ENCODE data around the gene SLC35B4. TPM values are rescaled to one million over a fixed set of nuclear protein-coding genes. Genes with fewer than 3 reads are reported as not detected.

Gene SLC35B4
- total and polyA plus RNA-seq, 4 donors = 3.6 to 25.7 (median 10.5) TPM

GRCh38 chr7:134245253-134245652 lies 71.5 kb downstream of the SLC35B4 start:
- no peak overlapping the region for H3K27ac ChIP-seq (ENCODE audit: low read depth in 1 of 2, low read length in 1 of 2)
- H3K4me1 ChIP-seq (ENCODE audit: control insufficient read depth in 5 of 5, insufficient read depth in 5 of 5, low read length in 5 of 5) = no peaks in the 10 kb centered on the region
- no peaks in the 10 kb centered on the region for H3K9me3 ChIP-seq (ENCODE audit: control insufficient read depth in 4 of 4, insufficient read depth in 3 of 4, low read length in 3 of 4)
- H3K4me3 ChIP-seq = no peak overlapping the region
- H3K36me3 ChIP-seq (ENCODE audit: control insufficient read depth in 4 of 4, insufficient read depth in 4 of 4, low read length in 4 of 4) = no peaks in the 10 kb centered on the region
- H3K27me3 ChIP-seq (ENCODE audit: control insufficient read depth in 3 of 3, insufficient read depth in 3 of 3, low read length in 2 of 3) = no peaks in the 10 kb centered on the region
- DNase-seq (no peak), ATAC-seq (ENCODE audit: insufficient read depth, low FRiP score) (no peak)
- no peak overlapping the region for H3K9ac ChIP-seq (ENCODE audit: insufficient read depth in 1 of 2, low read length in 2 of 2)
- no peak for TF ChIP-seq CTCF (IDR thresholded peaks at IDR 0.05; ENCODE audit: control extremely low read depth, extremely low read depth)
- 92 to 93% methylated on average over 2 of the region's 2 CpGs for WGBS, 2 donors

Other genes starting within 250 kb of the SLC35B4 start
- gene LRGUK, start 189.6 kb downstream of the SLC35B4 start, total RNA-seq = 10 to 100 TPM in 1 of 2 donors, 1 to 10 TPM in 1; 4.4 to 10.4 TPM
- gene LRGUK, start 189.6 kb downstream of the SLC35B4 start, polyA plus RNA-seq = under 1 TPM; 0.55 to 0.57 TPM
- gene AKR1B1, start 142.2 kb upstream of the SLC35B4 start, total RNA-seq = 10 to 100 TPM; 27.0 to 76.0 TPM
- gene AKR1B1, start 142.2 kb upstream of the SLC35B4 start, polyA plus RNA-seq = 10 to 100 TPM; 41.2 to 51.7 TPM
- gene AKR1B10, start 210.6 kb upstream of the SLC35B4 start, total RNA-seq = under 1 TPM in 1 of 2 donors, not detected in 1; 0.52 TPM
- 1 to 10 TPM in 1 of 2 donors, under 1 TPM in 1; 0.26 to 1.7 TPM for gene AKR1B10, start 210.6 kb upstream of the SLC35B4 start, polyA plus RNA-seq
- not detected for gene AKR1B15, start 232.2 kb upstream of the SLC35B4 start, total RNA-seq
- gene AKR1B15, start 232.2 kb upstream of the SLC35B4 start, polyA plus RNA-seq = not detected

Data from lung (tissue), 12 donors.